Measurements from ENCODE around the gene LY9.

DNA sequence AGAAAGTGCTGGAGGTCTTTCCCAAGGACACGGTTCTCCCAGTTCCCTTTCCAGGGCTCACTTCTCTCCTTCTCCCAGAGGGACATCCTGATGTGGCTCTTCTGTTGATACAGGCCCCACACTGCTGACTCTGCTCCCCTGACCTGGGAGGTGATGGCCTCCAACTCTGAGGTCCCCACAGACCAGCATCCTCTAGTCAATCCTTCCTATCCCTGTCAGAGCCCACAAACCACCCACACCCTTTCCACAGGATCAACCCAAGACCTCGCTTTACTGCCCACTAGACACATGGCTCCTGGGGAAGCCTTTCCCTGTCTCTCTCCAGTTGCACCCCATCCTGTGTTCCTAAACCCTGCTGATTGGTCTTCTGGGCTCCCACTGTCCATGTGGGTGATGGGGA is 45.4 kb upstream of the LY9 start:
- TF ChIP-seq, protein P1, sequence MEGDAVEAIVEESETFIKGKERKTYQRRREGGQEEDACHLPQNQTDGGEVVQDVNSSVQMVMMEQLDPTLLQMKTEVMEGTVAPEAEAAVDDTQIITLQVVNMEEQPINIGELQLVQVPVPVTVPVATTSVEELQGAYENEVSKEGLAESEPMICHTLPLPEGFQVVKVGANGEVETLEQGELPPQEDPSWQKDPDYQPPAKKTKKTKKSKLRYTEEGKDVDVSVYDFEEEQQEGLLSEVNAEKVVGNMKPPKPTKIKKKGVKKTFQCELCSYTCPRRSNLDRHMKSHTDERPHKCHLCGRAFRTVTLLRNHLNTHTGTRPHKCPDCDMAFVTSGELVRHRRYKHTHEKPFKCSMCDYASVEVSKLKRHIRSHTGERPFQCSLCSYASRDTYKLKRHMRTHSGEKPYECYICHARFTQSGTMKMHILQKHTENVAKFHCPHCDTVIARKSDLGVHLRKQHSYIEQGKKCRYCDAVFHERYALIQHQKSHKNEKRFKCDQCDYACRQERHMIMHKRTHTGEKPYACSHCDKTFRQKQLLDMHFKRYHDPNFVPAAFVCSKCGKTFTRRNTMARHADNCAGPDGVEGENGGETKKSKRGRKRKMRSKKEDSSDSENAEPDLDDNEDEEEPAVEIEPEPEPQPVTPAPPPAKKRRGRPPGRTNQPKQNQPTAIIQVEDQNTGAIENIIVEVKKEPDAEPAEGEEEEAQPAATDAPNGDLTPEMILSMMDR (IDR thresholded peaks at IDR 0.05) = no peak
- no peak for TF ChIP-seq EZH2 (IDR thresholded peaks at IDR 0.05)

All from neural progenitor cell (in vitro differentiated cells).